Ovary (tissue), 3 donors: ENCODE results near the gene FGFRL1.

ENCODE experiments used
- CTCF ChIP-seq, 3 donors: fragments of 450-650 bp in 2 of 3; fragments of 200-600 bp in 1 of 3; IDR thresholded peaks; one replicate each; pipeline versions ENCODE4 v1.5.1 to v1.8.0; 2016 to 2022; ENCODE audit warnings: antibody characterized with exemption in 3 of 3, mild to moderate bottlenecking in 1 of 3
- EP300 ChIP-seq: sonication (generic); formaldehyde crosslinking; IDR thresholded peaks from one replicate; pipeline ENCODE4 v1.6.1; 2017; ENCODE audit warnings: antibody characterized with exemption
- POLR2A ChIP-seq: fragments of 450-650 bp; IDR thresholded peaks from one replicate; pipeline ENCODE4 v1.6.1; 2017; ENCODE audit warnings: antibody characterized with exemption, mild to moderate bottlenecking, moderate library complexity
- donor health status: DM: no; HTN: no; CAD: no.

- no peak for TF ChIP-seq POLR2A
- no peak for TF ChIP-seq CTCF (IDR thresholded peaks at IDR 0.05)
- no peak for TF ChIP-seq EP300
Measured at GRCh38 chr4:991451-992296, 19.8 kb upstream of the FGFRL1 start.
